ENCODE data around the gene GRB2. TPM values are rescaled to one million over a fixed set of nuclear protein-coding genes. Genes with fewer than 3 reads are reported as not detected.
A peak's percentile ranks its signal among the peaks of the same experiment; 100 is the strongest.

Gene GRB2
- total RNA-seq, 1 donor from 2014 or later: 74.6 TPM

GRCh38 chr17:75327757-75328156 is 77.7 kb downstream of the GRB2 start:
- H3K9me3 ChIP-seq (ENCODE audit: control insufficient read depth in 3 of 3, low read length in 3 of 3): no peaks in the 10 kb centered on the region
- H3K4me1 ChIP-seq (ENCODE audit: control insufficient read depth in 3 of 3, insufficient read depth in 3 of 3, low read length in 3 of 3): peaks cover 12 to 16% (median 14%) of the 10 kb centered on the region in 3 donors
- no peak overlapping the region for H3K9ac ChIP-seq (ENCODE audit: low read depth in 1 of 3, low read length in 3 of 3)
- no peak overlapping the region for H3K4me3 ChIP-seq (ENCODE audit: low read length in 3 of 3)
- no peaks in the 10 kb centered on the region for H3K27me3 ChIP-seq (ENCODE audit: control insufficient read depth in 3 of 3, insufficient read depth in 3 of 3, low read length in 3 of 3)
- H3K36me3 ChIP-seq (ENCODE audit: control insufficient read depth in 3 of 3, insufficient read depth in 3 of 3, low read length in 3 of 3): peaks cover 0 to 7% (median 5%) of the 10 kb centered on the region in 3 donors
- no peak overlapping the region for H3K27ac ChIP-seq (ENCODE audit: low read depth, low read length)

GRCh38 chr17:75326226-75326848 is 79.1 kb downstream of the GRB2 start:
- peak overlapping the region in 1 of 3 donors; percentile 19 for H3K9ac ChIP-seq (ENCODE audit: low read depth in 1 of 3, low read length in 3 of 3)
- H3K27ac ChIP-seq (ENCODE audit: low read depth, low read length): peak overlapping the region; percentile 46
- no peaks in the 10 kb centered on the region for H3K27me3 ChIP-seq (ENCODE audit: control insufficient read depth in 3 of 3, insufficient read depth in 3 of 3, low read length in 3 of 3)
- H3K4me3 ChIP-seq (ENCODE audit: low read length in 3 of 3): no peak overlapping the region
- H3K9me3 ChIP-seq (ENCODE audit: control insufficient read depth in 3 of 3, low read length in 3 of 3): no peaks in the 10 kb centered on the region
- H3K36me3 ChIP-seq (ENCODE audit: control insufficient read depth in 3 of 3, insufficient read depth in 3 of 3, low read length in 3 of 3): peaks cover 7 to 10% (median 9%) of the 10 kb centered on the region in 3 donors
- H3K4me1 ChIP-seq (ENCODE audit: control insufficient read depth in 3 of 3, insufficient read depth in 3 of 3, low read length in 3 of 3): peaks cover 12 to 13% (median 13%) of the 10 kb centered on the region in 3 donors

- Histone ChIP-seq H3K4me1 (ENCODE audit: control insufficient read depth in 3 of 3, insufficient read depth in 3 of 3, low read length in 3 of 3) (peaks cover 9 to 13% (median 12%) of the 10 kb centered on the region in 3 donors), H3K4me3 (ENCODE audit: low read length in 3 of 3) (no peak overlapping the region), H3K27ac (ENCODE audit: low read depth, low read length) (peak overlapping the region; percentile 46), H3K27me3 (ENCODE audit: control insufficient read depth in 3 of 3, insufficient read depth in 3 of 3, low read length in 3 of 3) (no peaks in the 10 kb centered on the region), H3K36me3 (ENCODE audit: control insufficient read depth in 3 of 3, insufficient read depth in 3 of 3, low read length in 3 of 3) (peaks cover 9 to 10% (median 9%) of the 10 kb centered on the region in 3 donors), H3K9ac (ENCODE audit: low read depth in 1 of 3, low read length in 3 of 3) (no peak overlapping the region), H3K9me3 (ENCODE audit: control insufficient read depth in 3 of 3, low read length in 3 of 3) (no peaks in the 10 kb centered on the region)
Observed at GRCh38 chr17:75325827-75326225, 79.7 kb downstream of the GRB2 start.

DNA sequence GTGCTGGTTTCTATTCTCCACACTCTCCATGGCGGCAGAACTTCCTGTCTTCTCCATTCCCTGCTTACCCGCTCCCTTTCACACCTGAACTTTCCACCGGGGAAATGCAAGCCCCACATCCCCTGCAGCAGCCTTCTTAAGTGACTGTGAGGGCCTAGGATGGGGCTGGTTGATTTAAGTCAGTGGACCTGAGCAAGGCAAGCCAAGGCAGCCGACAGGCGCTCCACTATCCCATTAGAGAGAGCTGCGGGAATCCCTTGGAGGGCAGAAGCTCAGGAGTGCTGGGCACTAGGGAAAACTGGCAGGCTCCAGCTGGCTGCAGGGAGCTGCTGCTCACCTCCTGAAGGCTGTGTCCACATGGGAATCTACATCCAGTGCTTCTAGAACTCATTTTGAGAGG is 80.1 kb downstream of the GRB2 start:
- Histone ChIP-seq H3K27me3 (ENCODE audit: control insufficient read depth in 3 of 3, insufficient read depth in 3 of 3, low read length in 3 of 3) (no peaks in the 10 kb centered on the region), H3K9ac (ENCODE audit: low read depth in 1 of 3, low read length in 3 of 3) (no peak overlapping the region), H3K4me3 (ENCODE audit: low read length in 3 of 3) (no peak overlapping the region), H3K9me3 (ENCODE audit: control insufficient read depth in 3 of 3, low read length in 3 of 3) (no peaks in the 10 kb centered on the region), H3K4me1 (ENCODE audit: control insufficient read depth in 3 of 3, insufficient read depth in 3 of 3, low read length in 3 of 3) (peaks cover 9 to 13% (median 12%) of the 10 kb centered on the region in 3 donors), H3K27ac (ENCODE audit: low read depth, low read length) (peak overlapping the region; percentile 46), H3K36me3 (ENCODE audit: control insufficient read depth in 3 of 3, insufficient read depth in 3 of 3, low read length in 3 of 3) (peaks cover 11 to 15% (median 14%) of the 10 kb centered on the region in 3 donors)

DNA sequence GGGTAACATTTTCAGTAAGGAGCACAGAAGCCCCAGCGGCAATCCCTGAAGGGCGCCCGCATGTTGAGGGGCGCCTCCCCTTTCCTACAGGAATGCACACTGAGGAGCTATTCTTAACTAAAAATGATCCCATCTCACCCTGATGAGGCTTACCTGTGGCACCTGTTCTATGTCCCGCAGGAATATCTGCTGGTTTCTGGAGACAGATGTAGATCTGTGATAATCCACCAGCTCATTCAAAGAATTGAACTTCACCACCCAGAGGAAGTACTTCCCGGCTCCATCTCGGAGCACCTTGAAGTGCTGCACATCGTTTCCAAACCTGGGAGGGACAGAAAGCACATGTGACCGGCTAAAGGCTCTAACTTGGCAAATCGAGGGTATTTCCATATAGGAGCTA is 84.0 kb downstream of the GRB2 start:
- peaks cover 9 to 13% (median 12%) of the 10 kb centered on the region in 3 donors for H3K4me1 ChIP-seq (ENCODE audit: control insufficient read depth in 3 of 3, insufficient read depth in 3 of 3, low read length in 3 of 3)
- H3K4me3 ChIP-seq (ENCODE audit: low read length in 3 of 3): no peak overlapping the region
- peak overlapping the region in 1 of 3 donors; percentile 1 for H3K9ac ChIP-seq (ENCODE audit: low read depth in 1 of 3, low read length in 3 of 3)
- no peaks in the 10 kb centered on the region for H3K27me3 ChIP-seq (ENCODE audit: control insufficient read depth in 3 of 3, insufficient read depth in 3 of 3, low read length in 3 of 3)
- H3K9me3 ChIP-seq (ENCODE audit: control insufficient read depth in 3 of 3, low read length in 3 of 3): no peaks in the 10 kb centered on the region
- no peak overlapping the region for H3K27ac ChIP-seq (ENCODE audit: low read depth, low read length)
- peaks cover 21 to 28% (median 21%) of the 10 kb centered on the region in 3 donors for H3K36me3 ChIP-seq (ENCODE audit: control insufficient read depth in 3 of 3, insufficient read depth in 3 of 3, low read length in 3 of 3)

- H3K36me3 ChIP-seq (ENCODE audit: control insufficient read depth in 3 of 3, insufficient read depth in 3 of 3, low read length in 3 of 3): peaks cover 20 to 28% (median 21%) of the 10 kb centered on the region in 3 donors
- H3K4me1 ChIP-seq (ENCODE audit: control insufficient read depth in 3 of 3, insufficient read depth in 3 of 3, low read length in 3 of 3): peaks cover 2 to 5% (median 5%) of the 10 kb centered on the region in 3 donors
- no peak overlapping the region for H3K27ac ChIP-seq (ENCODE audit: low read depth, low read length)
- H3K4me3 ChIP-seq (ENCODE audit: low read length in 3 of 3): no peak overlapping the region
- no peaks in the 10 kb centered on the region for H3K27me3 ChIP-seq (ENCODE audit: control insufficient read depth in 3 of 3, insufficient read depth in 3 of 3, low read length in 3 of 3)
- H3K9me3 ChIP-seq (ENCODE audit: control insufficient read depth in 3 of 3, low read length in 3 of 3): no peaks in the 10 kb centered on the region
- no peak overlapping the region for H3K9ac ChIP-seq (ENCODE audit: low read depth in 1 of 3, low read length in 3 of 3)
Observed at GRCh38 chr17:75319904-75320691, 85.4 kb downstream of the GRB2 start.

GRCh38 chr17:75318615-75319222 is 86.8 kb downstream of the GRB2 start:
- Histone ChIP-seq H3K36me3 (ENCODE audit: control insufficient read depth in 3 of 3, insufficient read depth in 3 of 3, low read length in 3 of 3) (peaks cover 20 to 28% (median 21%) of the 10 kb centered on the region in 3 donors), H3K4me3 (ENCODE audit: low read length in 3 of 3) (no peak overlapping the region), H3K4me1 (ENCODE audit: control insufficient read depth in 3 of 3, insufficient read depth in 3 of 3, low read length in 3 of 3) (peaks cover 4 to 5% (median 5%) of the 10 kb centered on the region in 3 donors), H3K27ac (ENCODE audit: low read depth, low read length) (no peak overlapping the region), H3K27me3 (ENCODE audit: control insufficient read depth in 3 of 3, insufficient read depth in 3 of 3, low read length in 3 of 3) (no peaks in the 10 kb centered on the region), H3K9ac (ENCODE audit: low read depth in 1 of 3, low read length in 3 of 3) (no peak overlapping the region), H3K9me3 (ENCODE audit: control insufficient read depth in 3 of 3, low read length in 3 of 3) (no peaks in the 10 kb centered on the region)

DNA sequence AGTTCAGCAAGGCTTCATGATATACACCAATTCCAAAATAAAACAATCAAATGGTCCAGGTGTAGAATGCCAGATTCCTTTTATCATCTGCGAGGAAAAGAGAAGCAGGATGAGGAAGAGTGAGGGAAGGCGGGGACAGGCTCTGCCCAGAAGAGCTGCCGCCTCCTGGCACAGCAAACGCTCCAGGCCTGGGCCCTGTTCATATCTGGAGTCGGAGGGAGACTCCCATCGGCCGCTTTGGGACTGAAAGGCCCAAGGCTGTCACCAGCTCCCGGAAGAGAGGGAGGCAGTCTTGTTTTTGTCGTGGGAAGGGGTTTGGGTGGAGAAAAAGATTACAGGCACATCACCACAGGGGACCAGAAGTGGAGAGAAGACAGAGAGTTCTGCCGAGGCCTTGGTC is 87.3 kb downstream of the GRB2 start:
- H3K9me3 ChIP-seq (ENCODE audit: control insufficient read depth in 3 of 3, low read length in 3 of 3): no peaks in the 10 kb centered on the region
- H3K4me3 ChIP-seq (ENCODE audit: low read length in 3 of 3): no peak overlapping the region
- H3K4me1 ChIP-seq (ENCODE audit: control insufficient read depth in 3 of 3, insufficient read depth in 3 of 3, low read length in 3 of 3): peaks cover under 1 to 3% (median 2%) of the 10 kb centered on the region in 3 donors
- no peak overlapping the region for H3K27ac ChIP-seq (ENCODE audit: low read depth, low read length)
- H3K27me3 ChIP-seq (ENCODE audit: control insufficient read depth in 3 of 3, insufficient read depth in 3 of 3, low read length in 3 of 3): no peaks in the 10 kb centered on the region
- no peak overlapping the region for H3K9ac ChIP-seq (ENCODE audit: low read depth in 1 of 3, low read length in 3 of 3)
- H3K36me3 ChIP-seq (ENCODE audit: control insufficient read depth in 3 of 3, insufficient read depth in 3 of 3, low read length in 3 of 3): peaks cover 20 to 28% (median 21%) of the 10 kb centered on the region in 3 donors

DNA sequence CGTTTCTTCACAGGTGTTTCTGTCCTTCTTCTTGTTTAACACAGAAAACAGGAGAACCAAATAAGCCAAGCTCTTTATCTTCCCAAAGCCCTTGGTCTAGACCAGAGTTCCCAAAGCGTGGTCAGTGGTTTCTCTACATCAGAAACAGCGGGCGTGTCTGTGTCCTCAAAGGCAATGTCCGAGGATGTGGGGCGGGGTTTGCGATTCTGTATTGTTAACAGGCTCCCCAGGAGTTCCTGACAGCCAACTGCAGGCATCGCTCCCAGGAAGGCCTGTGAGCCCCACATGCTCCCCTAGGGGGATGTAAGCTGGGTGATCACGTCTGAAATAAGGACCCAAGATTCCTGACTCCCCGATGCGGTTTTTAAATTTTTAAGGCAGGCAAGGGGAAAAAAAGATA is 87.8 kb downstream of the GRB2 start:
- Histone ChIP-seq H3K36me3 (ENCODE audit: control insufficient read depth in 3 of 3, insufficient read depth in 3 of 3, low read length in 3 of 3) (peaks cover 20 to 28% (median 21%) of the 10 kb centered on the region in 3 donors), H3K4me1 (ENCODE audit: control insufficient read depth in 3 of 3, insufficient read depth in 3 of 3, low read length in 3 of 3) (peaks cover 0 to 5% (median 2%) of the 10 kb centered on the region in 3 donors)

More for the DNA sequence above, 87.8 kb downstream of the GRB2 start:
- Histone ChIP-seq H3K4me3 (ENCODE audit: low read length in 3 of 3) (no peak overlapping the region), H3K9me3 (ENCODE audit: control insufficient read depth in 3 of 3, low read length in 3 of 3) (no peaks in the 10 kb centered on the region), H3K9ac (ENCODE audit: low read depth in 1 of 3, low read length in 3 of 3) (no peak overlapping the region), H3K27me3 (ENCODE audit: control insufficient read depth in 3 of 3, insufficient read depth in 3 of 3, low read length in 3 of 3) (no peaks in the 10 kb centered on the region), H3K27ac (ENCODE audit: low read depth, low read length) (no peak overlapping the region)
